Activated CD4-positive, alpha-beta T cell treated with anti-CD3 and anti-CD28 coated beads for 36 hours (primary cell): ENCODE results near the gene KAZN. TPM values are rescaled to one million over a fixed set of nuclear protein-coding genes. Genes with fewer than 3 reads are reported as not detected.

Source experiments
- ATAC-seq: fragments of 200-7000 bp; cut with Tn5 transposase; one replicate; pipeline ENCODE4 v1.10.0; 2021; ENCODE audit warnings: mild to moderate bottlenecking, moderate library complexity
- CTCF ChIA-PET: fragments of 350-600 bp; sonication (Branson Sonifier 250); formaldehyde crosslinking; loops from one replicate; lab custom pipeline; 2021; ENCODE audit warnings: antibody characterized with exemption; lab: Charles Lee
- POLR2A ChIA-PET: fragments of 350-600 bp; sonication (Branson Sonifier 250); formaldehyde crosslinking; loops from one replicate; lab custom pipeline; 2021; ENCODE audit warnings: antibody characterized with exemption, inconsistent platforms; lab: Charles Lee
- DNase-seq: peaks from one replicate; pipeline ENCODE4 v3.0.0-alpha.2; 2020
- H3K27ac Mint-ChIP-seq: one replicate; pipeline ENCODE4 v1.8.0; 2021; ENCODE audit warnings: mixed read lengths
- H3K27me3 Mint-ChIP-seq: one replicate; pipeline ENCODE4 v1.8.0; 2021; ENCODE audit warnings: mixed read lengths
- H3K36me3 Mint-ChIP-seq: one replicate; pipeline ENCODE4 v1.8.0; 2021; ENCODE audit warnings: low read depth, mixed read lengths
- H3K4me1 Mint-ChIP-seq: one replicate; pipeline ENCODE4 v1.8.0; 2021; ENCODE audit warnings: mixed read lengths
- H3K4me3 Mint-ChIP-seq: one replicate; pipeline ENCODE4 v1.8.0; 2021; ENCODE audit warnings: mild to moderate bottlenecking, moderate library complexity, mixed read lengths
- H3K9me3 Mint-ChIP-seq: one replicate; pipeline ENCODE4 v1.8.0; 2021; ENCODE audit warnings: low read depth, mixed read lengths
- intact Hi-C, 2 experiments: fragments of 100-400 bp; cut with DNase I in 1 of 2; cut with micrococcal nuclease in 1 of 2; formaldehyde crosslinking; loops; one replicate each; pipeline versions ENCODE4 v1.14.2 to v1.15.1; 2022 to 2024; cut with DNase I, micrococcal nuclease
- total RNA-seq, 2 experiments: library from RNA; stranded (reverse); gene quantifications; one replicate each; pipeline ENCODE4 v1.2.3, GENCODE V29; 2021

Gene KAZN
- total RNA-seq, 2 experiments from 2014 or later, result 0.89 to 0.90 TPM

- Mint-ChIP-seq H3K27ac (no peak overlapping the region), H3K4me3 (no peak overlapping the region), H3K36me3 (no peaks in the 10 kb centered on the region), H3K4me1 (no peaks in the 10 kb centered on the region), H3K27me3 (peaks cover 7% of the 10 kb centered on the region), H3K9me3 (no peaks in the 10 kb centered on the region)
- CTCF ChIA-PET, result no interaction called here
- POLR2A ChIA-PET, result no interaction called here
- intact Hi-C loops, result no loop called here
- no peak for ATAC-seq
- DNase-seq, result no peak
Measured at GRCh38 chr1:14662116-14662515, 63.6 kb downstream of the KAZN start.

- no peak for DNase-seq
- POLR2A ChIA-PET, result interaction anchor here (0.6 kb wide), 1 partner anchor 600 kb away, joined by 4 read pairs; no protein-coding TSS in a partner anchor
- Mint-ChIP-seq H3K4me1 (no peaks in the 10 kb centered on the region), H3K36me3 (no peaks in the 10 kb centered on the region), H3K27ac (no peak overlapping the region), H3K27me3 (peaks cover 7% of the 10 kb centered on the region), H3K9me3 (no peaks in the 10 kb centered on the region), H3K4me3 (no peak overlapping the region)
- intact Hi-C loops, result no loop called here
- no peak for ATAC-seq
- CTCF ChIA-PET, result no interaction called here
Measured at GRCh38 chr1:14663773-14664172, 65.3 kb downstream of the KAZN start.

- H3K27ac Mint-ChIP-seq, result no peak overlapping the region
- CTCF ChIA-PET, result interaction anchor here (0.6 kb wide), 1 partner anchor 230 kb away, joined by 7 read pairs; no protein-coding TSS in a partner anchor
- H3K9me3 Mint-ChIP-seq, result no peaks in the 10 kb centered on the region
- intact Hi-C loops, result no loop called here
- POLR2A ChIA-PET, result interaction anchor here (0.6 kb wide), 1 partner anchor 26 kb away, joined by 5 read pairs; no protein-coding TSS in a partner anchor
- H3K27me3 Mint-ChIP-seq, result peaks cover 2% of the 10 kb centered on the region
- ATAC-seq (no peak), DNase-seq (no peak)
- H3K4me1 Mint-ChIP-seq, result no peaks in the 10 kb centered on the region
- no peak overlapping the region for H3K4me3 Mint-ChIP-seq
- no peaks in the 10 kb centered on the region for H3K36me3 Mint-ChIP-seq
Measured at GRCh38 chr1:14666373-14666772, 67.9 kb downstream of the KAZN start.

- no peaks in the 10 kb centered on the region for H3K9me3 Mint-ChIP-seq
- H3K4me1 Mint-ChIP-seq, result no peaks in the 10 kb centered on the region
- H3K4me3 Mint-ChIP-seq, result no peak overlapping the region
- peaks cover 2% of the 10 kb centered on the region for H3K27me3 Mint-ChIP-seq
- intact Hi-C loops, result no loop called here
- H3K36me3 Mint-ChIP-seq, result no peaks in the 10 kb centered on the region
- ATAC-seq, result no peak
- no peak overlapping the region for H3K27ac Mint-ChIP-seq
- POLR2A ChIA-PET, result no interaction called here
- CTCF ChIA-PET, result no interaction called here
- no peak for DNase-seq
Measured at GRCh38 chr1:14666962-14667650, 68.6 kb downstream of the KAZN start.

GRCh38 chr1:14667651-14667984 is 69.1 kb downstream of the KAZN start:
- POLR2A ChIA-PET, result no interaction called here
- Mint-ChIP-seq H3K9me3 (no peaks in the 10 kb centered on the region), H3K4me3 (no peak overlapping the region), H3K36me3 (no peaks in the 10 kb centered on the region), H3K27me3 (peaks cover 2% of the 10 kb centered on the region), H3K4me1 (no peaks in the 10 kb centered on the region), H3K27ac (no peak overlapping the region)
- intact Hi-C loops, result no loop called here
- ATAC-seq, result no peak
- CTCF ChIA-PET, result no interaction called here
- no peak for DNase-seq

- ChIA-PET POLR2A (no interaction called here), CTCF (no interaction called here)
- H3K4me1 Mint-ChIP-seq, result no peaks in the 10 kb centered on the region
- intact Hi-C loops, result no loop called here
- H3K9me3 Mint-ChIP-seq, result no peaks in the 10 kb centered on the region
- DNase-seq (no peak), ATAC-seq (no peak)
- no peak overlapping the region for H3K4me3 Mint-ChIP-seq
- no peak overlapping the region for H3K27ac Mint-ChIP-seq
- H3K27me3 Mint-ChIP-seq, result peaks cover 2% of the 10 kb centered on the region
- H3K36me3 Mint-ChIP-seq, result no peaks in the 10 kb centered on the region
Measured at GRCh38 chr1:14668538-14668937, 70.1 kb downstream of the KAZN start.

GRCh38 chr1:14672005-14672404 is 73.5 kb downstream of the KAZN start:
- Mint-ChIP-seq H3K27me3 (peaks cover 2% of the 10 kb centered on the region), H3K27ac (no peak overlapping the region), H3K9me3 (peaks cover 4% of the 10 kb centered on the region), H3K36me3 (no peaks in the 10 kb centered on the region), H3K4me3 (no peak overlapping the region), H3K4me1 (no peaks in the 10 kb centered on the region)
- ATAC-seq (no peak), DNase-seq (no peak)
- POLR2A ChIA-PET, result no interaction called here
- intact Hi-C loops, result no loop called here
- CTCF ChIA-PET, result no interaction called here

GRCh38 chr1:14674030-14674429 is 75.5 kb downstream of the KAZN start:
- no peak for ATAC-seq
- ChIA-PET CTCF (no interaction called here), POLR2A (no interaction called here)
- no peaks in the 10 kb centered on the region for H3K4me1 Mint-ChIP-seq
- no peak for DNase-seq
- peaks cover 4% of the 10 kb centered on the region for H3K9me3 Mint-ChIP-seq
- H3K36me3 Mint-ChIP-seq, result no peaks in the 10 kb centered on the region
- intact Hi-C loops, result no loop called here
- peaks cover 2% of the 10 kb centered on the region for H3K27me3 Mint-ChIP-seq
- H3K27ac Mint-ChIP-seq, result no peak overlapping the region
- no peak overlapping the region for H3K4me3 Mint-ChIP-seq

- Mint-ChIP-seq H3K9me3 (peaks cover 4% of the 10 kb centered on the region), H3K36me3 (no peaks in the 10 kb centered on the region), H3K27me3 (no peaks in the 10 kb centered on the region), H3K27ac (no peak overlapping the region), H3K4me3 (no peak overlapping the region), H3K4me1 (no peaks in the 10 kb centered on the region)
- POLR2A ChIA-PET, result no interaction called here
- CTCF ChIA-PET, result interaction anchor here (0.5 to 0.7 kb wide), 3 partner anchors 64 to 759 kb away, joined by 3 to 4 read pairs (median 3); no protein-coding TSS in a partner anchor
- intact Hi-C loops, result no loop called here
- ATAC-seq (no peak), DNase-seq (no peak)
Measured at GRCh38 chr1:14676400-14676799, 77.9 kb downstream of the KAZN start.

GRCh38 chr1:14677292-14677971 is 78.9 kb downstream of the KAZN start:
- Mint-ChIP-seq H3K36me3 (no peaks in the 10 kb centered on the region), H3K27ac (no peak overlapping the region), H3K9me3 (peaks cover 4% of the 10 kb centered on the region), H3K4me3 (no peak overlapping the region), H3K4me1 (no peaks in the 10 kb centered on the region), H3K27me3 (no peaks in the 10 kb centered on the region)
- ATAC-seq, result no peak
- CTCF ChIA-PET, result no interaction called here
- no peak for DNase-seq
- intact Hi-C loops, result no loop called here
- POLR2A ChIA-PET, result no interaction called here

GRCh38 chr1:14678011-14678638 is 79.6 kb downstream of the KAZN start:
- no peak overlapping the region for H3K27ac Mint-ChIP-seq
- H3K36me3 Mint-ChIP-seq, result no peaks in the 10 kb centered on the region
- DNase-seq (no peak), ATAC-seq (no peak)
- no peak overlapping the region for H3K4me3 Mint-ChIP-seq
- peaks cover 4% of the 10 kb centered on the region for H3K9me3 Mint-ChIP-seq
- no peaks in the 10 kb centered on the region for H3K4me1 Mint-ChIP-seq
- POLR2A ChIA-PET, result no interaction called here
- CTCF ChIA-PET, result interaction anchor here (0.7 kb wide), 1 partner anchor 549 kb away, joined by 5 read pairs; no protein-coding TSS in a partner anchor
- no peaks in the 10 kb centered on the region for H3K27me3 Mint-ChIP-seq
- intact Hi-C loops, result no loop called here
